GM19324 (cell line): ENCODE data around the gene PRXL2B.
"Not testable (repeated sequence)": the region's sequence is repeated elsewhere in the genome, so short reads cannot be mapped to it uniquely, and the experiment has no call there.

Source experiments
- ATAC-seq: cut with Tn5 transposase; IDR thresholded peaks from one replicate; pipeline ENCODE4 v1.9.1; 2021; ENCODE audit warnings: mild to moderate bottlenecking, moderate library complexity; ENCODE audit not compliant: unreplicated experiment, low FRiP score

The PRXL2B gene

GRCh38 chr1:2611031-2611501 lies 24.5 kb downstream of the PRXL2B start:
- no peak for ATAC-seq

DNA sequence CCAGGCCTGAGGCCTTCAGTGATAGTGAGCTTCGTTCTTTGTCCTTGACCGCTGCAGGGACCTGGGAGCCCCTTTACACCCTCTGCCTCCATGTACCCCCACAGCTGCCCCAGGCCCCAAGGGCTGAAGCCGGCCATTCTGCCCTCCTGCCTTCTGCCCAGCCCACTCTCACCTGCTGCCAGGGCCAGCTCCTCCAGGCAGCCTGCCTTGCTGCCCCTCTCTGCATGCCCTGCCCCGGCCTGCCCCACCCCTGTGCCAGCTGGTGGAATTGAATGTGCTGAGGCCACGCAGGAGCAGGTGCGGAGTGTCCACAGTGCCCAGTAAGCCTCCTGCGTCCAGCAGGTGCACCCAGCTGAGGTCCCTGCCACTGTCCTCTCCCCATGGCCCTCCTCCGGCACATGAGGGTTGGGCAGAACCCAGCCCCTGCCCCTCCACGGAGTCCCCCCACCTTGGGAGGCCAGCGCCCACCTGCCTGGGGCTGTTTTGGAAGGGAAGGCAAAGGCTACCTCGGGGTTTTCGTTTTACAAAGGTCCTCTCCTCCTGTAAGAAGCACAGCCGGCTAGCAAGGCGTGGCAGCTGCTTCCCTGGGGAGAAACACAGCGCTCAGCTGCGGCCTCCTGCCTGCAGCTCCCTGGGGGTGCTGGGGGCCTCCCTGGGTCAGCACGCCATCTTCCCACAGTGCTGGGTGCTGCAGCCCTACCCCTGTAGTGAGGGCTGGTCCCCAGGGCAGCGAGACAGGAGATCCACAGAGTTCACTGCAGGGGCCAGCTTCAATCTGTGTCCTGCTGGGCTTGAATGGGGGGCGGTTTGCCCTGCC lies 25.3 kb downstream of the PRXL2B start:
- ATAC-seq = no peak

DNA sequence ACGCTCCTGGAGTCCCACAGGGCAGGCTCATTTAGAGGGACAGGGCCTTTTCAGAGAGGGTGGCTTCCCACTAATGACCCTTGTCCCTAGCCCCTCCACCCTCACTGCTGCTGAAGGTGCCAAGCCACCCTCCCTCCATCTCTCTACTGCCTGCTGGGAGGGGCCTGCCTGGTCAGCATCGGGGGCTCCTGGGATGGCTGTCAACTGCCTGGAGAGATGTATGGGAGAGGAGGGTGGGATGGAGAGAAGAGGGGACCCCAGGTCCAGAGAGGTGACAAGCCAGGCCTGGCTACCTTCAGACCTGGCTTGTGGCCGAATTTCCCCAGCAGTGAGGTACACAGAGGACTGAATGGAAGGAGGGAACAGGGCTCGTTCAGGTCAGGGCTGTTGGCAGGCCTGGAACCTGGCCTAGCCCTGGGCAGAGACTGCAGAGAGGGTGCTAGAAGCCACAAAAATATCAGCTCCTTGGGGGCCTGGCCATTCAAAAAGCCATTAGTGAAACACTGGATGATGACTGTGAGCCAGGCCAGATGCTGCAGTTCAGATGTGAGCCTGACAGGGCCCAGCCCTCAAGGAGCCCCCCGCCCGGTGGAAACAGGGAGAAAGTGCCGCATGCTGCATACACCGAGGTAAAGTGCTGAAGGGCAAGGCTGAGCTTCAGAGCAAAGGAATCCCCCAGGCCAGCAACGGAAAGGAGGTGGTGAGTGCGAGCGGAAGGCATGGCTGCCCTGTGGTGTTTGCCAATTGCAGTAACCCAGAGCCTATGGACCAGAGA lies 26.2 kb downstream of the PRXL2B start:
- ATAC-seq = no peak

- no peak for ATAC-seq
These were observed 27.6 kb downstream of the PRXL2B start for GRCh38 chr1:2614145-2614544.

DNA sequence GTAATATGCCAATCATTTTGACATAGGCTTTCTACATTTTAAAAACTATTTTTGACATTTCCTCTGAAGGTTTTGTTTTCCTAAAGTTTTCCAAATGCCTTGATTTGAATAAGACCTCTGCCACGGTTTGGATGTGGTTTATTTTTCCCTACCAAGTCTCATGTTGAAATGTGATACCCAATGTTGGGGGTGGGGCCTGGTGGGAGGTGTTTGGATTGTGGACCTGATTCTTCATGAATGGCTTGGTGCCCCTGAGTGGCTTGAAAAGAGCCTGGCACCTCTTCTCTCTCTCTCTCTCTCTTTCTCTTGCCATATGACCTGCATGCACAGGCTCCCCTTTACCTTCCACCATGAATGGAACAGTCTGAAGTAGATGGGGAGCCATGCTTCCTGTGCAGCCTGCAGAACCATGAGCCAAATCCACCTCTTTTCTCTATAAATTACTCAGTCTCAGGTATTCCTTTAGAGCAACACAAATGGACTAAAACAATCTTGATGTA lies 31.4 kb downstream of the PRXL2B start:
- ATAC-seq = no peak

DNA sequence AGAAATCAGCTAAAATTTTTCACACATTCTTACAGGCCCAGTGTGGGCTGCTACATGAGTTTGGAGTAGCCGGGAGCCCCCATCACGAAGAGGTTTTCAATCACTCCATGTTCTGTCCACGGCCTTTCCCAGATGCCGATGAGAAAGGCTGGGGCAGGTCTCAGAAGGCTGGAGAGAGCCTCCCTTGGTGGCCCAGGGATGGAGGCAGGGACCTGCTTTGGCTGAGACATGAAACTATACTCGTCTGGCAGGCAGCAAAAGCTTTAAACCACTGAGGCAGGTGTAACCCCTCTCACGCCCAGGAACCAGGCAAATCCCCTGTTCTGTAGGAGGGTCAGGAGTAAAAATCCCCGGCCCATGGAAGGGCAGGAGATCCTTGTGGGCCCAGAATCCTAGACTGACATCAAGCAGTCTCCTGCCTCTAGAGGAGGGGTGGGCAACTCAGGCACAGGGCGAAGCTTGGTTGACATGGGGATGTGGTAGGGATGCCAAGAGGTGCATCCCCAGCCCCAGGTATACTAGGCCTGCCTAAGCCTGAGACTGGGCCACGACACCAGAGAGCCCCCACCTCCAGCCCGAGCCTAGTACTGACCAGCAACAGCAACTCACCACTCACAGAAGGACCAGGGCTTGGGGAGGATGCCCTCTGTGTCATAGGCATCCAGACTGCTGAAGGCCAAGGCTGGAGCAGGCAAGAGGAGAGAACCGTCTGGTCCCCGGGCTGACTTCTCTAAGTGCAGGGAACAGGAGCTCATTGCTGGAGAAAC lies 37.2 kb downstream of the PRXL2B start:
- ATAC-seq = no peak

DNA sequence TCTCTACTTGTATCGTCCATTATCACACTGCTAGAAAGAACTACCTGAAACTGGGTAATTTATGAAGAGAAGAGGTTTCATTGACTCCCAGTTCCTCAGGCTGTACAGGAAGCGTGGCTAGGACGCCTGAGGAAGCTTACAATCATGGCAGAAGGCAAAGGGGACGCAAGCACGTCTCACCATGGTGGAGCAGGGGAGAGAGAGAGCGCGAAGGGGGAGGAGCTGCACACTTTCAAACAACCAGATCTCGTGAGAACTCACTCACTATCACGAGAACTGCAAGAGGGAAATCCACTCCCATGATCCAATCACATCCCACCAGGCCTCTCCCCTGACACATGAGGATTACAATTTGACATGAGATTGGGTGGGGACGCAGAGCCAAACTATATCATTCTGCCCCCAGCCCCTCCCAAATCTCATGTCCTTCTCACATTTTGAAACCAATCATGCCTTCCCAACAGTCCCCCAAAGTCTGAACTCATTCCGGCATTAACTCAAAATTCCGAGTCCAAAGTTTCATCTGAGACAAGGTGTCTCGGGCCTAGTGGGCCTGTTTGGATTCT lies 38.2 kb downstream of the PRXL2B start:
- no peak for ATAC-seq

GRCh38 chr1:2625311-2625710 lies 38.7 kb downstream of the PRXL2B start:
- ATAC-seq = no peak

DNA sequence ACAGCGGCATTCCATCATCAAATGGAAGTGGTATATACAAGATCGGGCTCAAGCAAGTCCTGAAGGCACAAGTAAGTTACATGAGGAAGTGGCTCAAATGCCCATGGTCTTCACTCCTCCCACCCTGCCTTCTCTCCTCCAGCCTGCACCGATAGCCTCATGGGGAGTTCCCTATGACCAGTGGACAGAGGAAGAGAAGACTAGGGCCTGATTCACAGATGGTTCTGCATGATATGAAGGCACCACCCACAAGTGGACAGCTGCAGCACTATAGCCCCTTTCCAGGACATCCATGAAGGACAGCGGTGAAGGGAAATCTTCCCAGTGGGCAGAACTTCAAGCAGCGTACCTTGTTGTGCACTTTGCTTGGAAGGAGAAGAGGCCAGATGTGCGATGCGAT lies 39.2 kb downstream of the PRXL2B start:
- not testable (repeated sequence) for ATAC-seq

DNA sequence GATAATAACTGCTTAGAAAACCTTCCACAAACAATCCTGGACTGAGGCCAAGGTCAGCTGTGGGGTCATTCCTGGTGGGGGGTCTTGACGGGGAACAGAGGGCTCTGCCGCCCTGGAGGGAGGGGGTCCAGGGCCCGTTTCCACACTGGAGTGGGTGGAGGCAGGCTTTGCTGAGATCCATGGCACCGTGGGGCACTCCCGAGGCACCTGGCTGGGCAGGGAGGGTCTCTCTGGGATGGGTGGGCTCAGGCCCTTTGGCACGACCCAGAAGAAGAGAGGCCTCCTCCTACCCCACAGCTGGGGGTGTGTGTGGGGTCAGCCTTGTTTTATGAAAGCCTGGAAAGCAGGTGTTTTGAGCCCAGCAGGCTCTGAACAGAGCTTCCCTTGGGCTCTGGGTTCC lies 41.2 kb downstream of the PRXL2B start:
- no peak for ATAC-seq

- no peak for ATAC-seq
These were observed 41.8 kb downstream of the PRXL2B start for GRCh38 chr1:2628191-2628932.

DNA sequence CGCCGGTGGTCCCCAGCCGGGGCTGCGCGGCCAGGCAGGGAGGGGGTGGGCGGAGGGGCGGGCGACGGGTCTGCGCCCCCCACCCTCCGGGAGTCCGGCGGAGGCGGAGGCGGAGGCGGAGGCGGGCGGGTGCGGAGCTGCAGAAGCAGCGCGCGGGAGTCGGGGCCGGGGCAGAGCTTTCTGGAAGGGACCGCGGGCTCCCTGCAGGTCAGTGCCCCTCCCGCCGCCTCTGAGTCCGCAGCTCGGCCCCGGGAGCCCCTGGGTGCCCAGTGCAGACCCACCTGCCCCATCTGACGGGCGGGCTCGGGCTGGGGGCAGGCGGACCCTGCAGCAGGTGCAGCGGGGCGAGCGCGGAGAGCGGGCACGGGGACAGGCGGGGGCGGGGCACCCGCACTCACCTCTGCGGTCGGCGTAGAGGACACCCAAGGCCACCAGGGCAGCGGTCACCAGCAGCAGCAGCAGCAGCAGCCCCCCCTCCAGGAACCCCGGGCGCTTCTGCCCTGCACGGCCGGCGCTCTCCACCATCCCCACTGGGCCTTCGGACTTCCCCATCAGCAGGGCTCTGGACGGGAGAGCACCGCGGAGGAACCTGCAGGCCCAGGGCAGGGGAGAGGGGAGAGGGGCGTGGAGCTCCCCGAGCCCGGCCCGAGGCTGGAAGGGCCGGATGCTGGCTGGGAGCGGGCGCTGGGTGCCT lies 42.5 kb downstream of the PRXL2B start:
- no peak for ATAC-seq

DNA sequence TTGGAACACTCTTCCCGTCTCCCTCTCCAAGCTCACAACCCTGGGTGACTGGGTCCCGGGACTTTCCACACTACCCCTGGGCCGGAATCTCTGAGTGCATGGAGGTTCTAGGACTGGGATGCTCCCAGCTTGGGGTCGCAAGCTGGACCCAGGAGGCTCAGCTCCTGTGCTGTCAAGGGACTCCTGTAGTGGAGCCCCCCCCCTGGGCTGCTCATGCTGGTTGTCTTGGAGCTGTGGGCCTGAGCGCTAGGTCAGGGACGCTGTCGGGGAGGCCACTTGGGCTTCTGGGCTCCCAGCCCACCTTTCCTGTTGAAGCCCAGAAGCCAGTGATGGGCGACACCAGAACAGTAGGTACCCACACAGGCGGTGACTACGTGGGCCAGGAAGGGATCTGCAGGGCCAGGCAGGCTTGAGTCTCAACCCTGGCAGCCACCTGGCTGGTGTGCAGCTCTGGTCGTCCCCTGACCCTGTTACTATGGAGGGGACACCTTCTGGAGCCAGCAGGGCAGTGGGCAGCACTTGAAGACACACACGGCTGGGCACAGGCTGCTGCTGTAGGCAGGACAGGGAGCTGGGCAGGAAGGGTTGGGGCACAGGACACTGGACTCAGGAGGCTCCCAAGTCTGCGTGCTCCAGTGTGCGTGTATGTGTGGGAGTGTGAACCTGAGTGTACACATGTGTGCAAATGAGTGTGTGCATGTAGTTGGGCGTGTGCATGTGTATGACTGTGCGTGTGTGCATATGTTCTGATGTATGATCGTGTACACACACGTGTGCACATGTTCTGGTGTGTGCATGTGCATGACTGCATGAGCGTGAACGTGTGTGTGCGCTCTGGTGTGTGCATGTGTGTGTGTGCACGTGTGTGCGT lies 43.3 kb downstream of the PRXL2B start:
- no peak for ATAC-seq

- ATAC-seq = no peak
These were observed 44.0 kb downstream of the PRXL2B start for GRCh38 chr1:2630498-2631135.

GRCh38 chr1:2631136-2632050 lies 44.8 kb downstream of the PRXL2B start:
- no peak for ATAC-seq

DNA sequence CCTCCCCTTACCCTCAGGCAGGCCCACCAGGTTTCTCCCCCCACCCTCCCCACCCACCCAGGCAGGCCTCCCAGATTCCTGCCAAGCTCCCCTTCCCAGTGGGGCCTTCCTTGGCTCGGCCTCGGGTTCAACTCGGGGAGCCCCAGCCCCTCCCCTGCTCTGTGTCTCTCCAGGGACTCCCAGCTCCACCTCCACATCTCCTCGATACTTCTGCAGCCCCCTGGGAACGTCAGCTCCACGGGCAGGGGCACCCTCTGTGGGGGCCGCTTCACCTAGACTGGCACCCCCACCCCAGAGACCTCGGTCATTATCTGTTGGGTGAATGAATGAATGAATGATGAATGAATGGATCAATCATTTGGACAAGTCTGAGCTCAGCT lies 45.5 kb downstream of the PRXL2B start:
- ATAC-seq = no peak
